Left cardiac atrium (tissue), 4 donors: ENCODE data around the gene ADRA2B. TPM values are rescaled to one million over a fixed set of nuclear protein-coding genes. Genes with fewer than 3 reads are reported as not detected.
A peak's percentile ranks its signal among the peaks of the same experiment; 100 is the strongest.
"Not testable (repeated sequence)": the region's sequence is repeated elsewhere in the genome, so short reads cannot be mapped to it uniquely, and the experiment has no call there.

Experiments used
- ATAC-seq, 2 donors: fragments of 200-7000 bp; cut with Tn5 transposase; one replicate each; pipeline ENCODE4 v1.9.1; 2020; ENCODE audit warnings: mild to moderate bottlenecking in 2 of 2, moderate library complexity in 2 of 2
- DNase-seq: peaks from one replicate; pipeline ENCODE4 v3.0.0-alpha.2; 2020
- intact Hi-C, 2 donors: fragments of 100-400 bp; cut with DNase I; formaldehyde crosslinking; loops; one replicate each; pipeline versions ENCODE4 v1.14.1 to v1.15.1; 2022 to 2023
- total RNA-seq, 2 donors: library from RNA; stranded (reverse); fragmentation: NEBNext Ultra II Directional; extraction: Animal tissue kit (Norgen Biotek cat#: 25700); gene quantifications; one replicate each; pipeline ENCODE4 v1.2.1, GENCODE V29; 2021
- donor health status: DM: no; HTN: yes; CAD: no.
- donor health status: DM: no; HTN: yes; CAD: no; lungs with severe emphysema.
- donor health status: DM: yes; HTN: yes; CAD: no.
- donor health status: Dilated cardiomyopathy.

The ADRA2B gene
- total RNA-seq, 2 donors from 2014 or later = 1.6 to 2.3 TPM

GRCh38 chr2:96066511-96066910 lies 49.9 kb downstream of the ADRA2B start:
- DNase-seq, intact Hi-C loops: not testable (repeated sequence)

GRCh38 chr2:96065954-96066353 lies 50.4 kb downstream of the ADRA2B start:
- intact Hi-C loops, DNase-seq, ATAC-seq: not testable (repeated sequence)

More at GRCh38 chr2:96066511-96066910, 49.9 kb downstream of the ADRA2B start:
- not testable (repeated sequence) for ATAC-seq

- DNase-seq (no peak), ATAC-seq (no peak)
- intact Hi-C loops = no loop called here
Observed at GRCh38 chr2:96065381-96065930, 50.9 kb downstream of the ADRA2B start.

GRCh38 chr2:96064760-96065159 lies 51.6 kb downstream of the ADRA2B start:
- DNase-seq, intact Hi-C loops, ATAC-seq: not testable (repeated sequence)

- ATAC-seq, DNase-seq, intact Hi-C loops: not testable (repeated sequence)
Observed at GRCh38 chr2:96064047-96064675, 52.2 kb downstream of the ADRA2B start.

GRCh38 chr2:96063116-96063899 lies 53.1 kb downstream of the ADRA2B start:
- ATAC-seq = peak; percentile 24 to 83
- DNase-seq, intact Hi-C loops: not testable (repeated sequence)

Other genes starting within 250 kb of the ADRA2B start
- 10 to 100 TPM in 1 of 2 donors, 1 to 10 TPM in 1; 9.7 to 11.1 TPM for gene ANKRD36C, start 124.7 kb downstream of the ADRA2B start, total RNA-seq
- gene GPAT2, start 81.7 kb downstream of the ADRA2B start, total RNA-seq = 1 to 10 TPM; 6.8 to 8.3 TPM
- not detected for gene ASTL, start 21.9 kb upstream of the ADRA2B start, total RNA-seq
- gene DUSP2, start 28.9 kb upstream of the ADRA2B start, total RNA-seq = 1 to 10 TPM; 1.6 to 2.4 TPM
- gene STARD7, start 92.3 kb upstream of the ADRA2B start, total RNA-seq = 100 to 1,000 TPM; 135 to 185 TPM
- gene TMEM127, start 149.4 kb upstream of the ADRA2B start, total RNA-seq = 10 to 100 TPM; 64.4 to 86.6 TPM
- gene CIAO1, start 149.7 kb upstream of the ADRA2B start, total RNA-seq = 10 to 100 TPM; 50.0 to 52.7 TPM
- 10 to 100 TPM; 51.6 to 61.5 TPM for gene SNRNP200, start 189.0 kb upstream of the ADRA2B start, total RNA-seq
- 1 to 10 TPM; 1.4 to 2.1 TPM for gene ITPRIPL1, start 208.7 kb upstream of the ADRA2B start, total RNA-seq
- gene NCAPH, start 219.2 kb upstream of the ADRA2B start, total RNA-seq = 1 to 10 TPM in 1 of 2 donors, under 1 TPM in 1; 0.42 to 2.9 TPM